Fibroblast of the aortic adventitia (primary cell): ENCODE data around the gene ZNF407. TPM values are rescaled to one million over a fixed set of nuclear protein-coding genes. Genes with fewer than 3 reads are reported as not detected.
"Not testable (repeated sequence)": the region's sequence is repeated elsewhere in the genome, so short reads cannot be mapped to it uniquely, and the experiment has no call there.

Experiments used
- DNase-seq: peaks from one replicate; pipeline ENCODE4 v3.0.0-alpha.2; 2010; ENCODE audit warnings: low read depth
- H3K4me3 ChIP-seq: 2 replicates; pipeline ENCODE4 v1.5.1; 2011; ENCODE audit warnings: low read depth, mild to moderate bottlenecking, control low read depth, low read length, moderate library complexity
- CTCF ChIP-seq: IDR thresholded peaks from 2 replicates; pipeline ENCODE4 v1.5.1; 2011; ENCODE audit warnings: mild to moderate bottlenecking, low read length, control low read depth, inconsistent platforms; ENCODE audit not compliant: insufficient read depth
- total RNA-seq: library from RNA; depleted of rRNA; stranded (reverse); fragments of >200 nt; gene quantifications from 2 replicates; pipeline ENCODE4 v1.2.3, GENCODE V29; 2012; ENCODE audit warnings: low replicate concordance

Gene ZNF407
- total RNA-seq, 1 donor: 21.7 TPM

- no peak for DNase-seq
- H3K4me3 ChIP-seq: no peak overlapping the region
- TF ChIP-seq CTCF: no peak
These were observed 486.1 kb downstream of the ZNF407 start for GRCh38 chr18:75083761-75084160.

DNA sequence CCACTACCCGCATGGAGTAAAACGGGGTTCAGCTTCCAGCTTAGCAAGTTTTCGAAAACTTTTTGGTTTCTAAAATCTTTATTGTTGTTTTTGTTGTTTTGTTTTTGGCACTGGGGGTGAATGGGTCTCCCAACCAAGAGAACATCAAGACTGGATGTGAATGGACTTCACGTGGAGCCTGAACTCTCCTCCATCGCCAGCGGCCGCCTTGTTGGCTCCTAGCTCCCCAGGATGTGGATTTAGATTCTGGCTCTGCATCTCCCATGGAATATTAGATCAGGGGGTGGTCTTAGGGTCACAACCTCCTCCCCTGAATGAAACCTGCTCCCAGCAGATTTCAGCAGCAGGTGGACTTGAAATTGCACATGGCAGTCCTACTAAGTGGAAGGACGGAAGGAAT lies 488.0 kb downstream of the ZNF407 start:
- not testable (repeated sequence) for DNase-seq, H3K4me3 ChIP-seq

DNA sequence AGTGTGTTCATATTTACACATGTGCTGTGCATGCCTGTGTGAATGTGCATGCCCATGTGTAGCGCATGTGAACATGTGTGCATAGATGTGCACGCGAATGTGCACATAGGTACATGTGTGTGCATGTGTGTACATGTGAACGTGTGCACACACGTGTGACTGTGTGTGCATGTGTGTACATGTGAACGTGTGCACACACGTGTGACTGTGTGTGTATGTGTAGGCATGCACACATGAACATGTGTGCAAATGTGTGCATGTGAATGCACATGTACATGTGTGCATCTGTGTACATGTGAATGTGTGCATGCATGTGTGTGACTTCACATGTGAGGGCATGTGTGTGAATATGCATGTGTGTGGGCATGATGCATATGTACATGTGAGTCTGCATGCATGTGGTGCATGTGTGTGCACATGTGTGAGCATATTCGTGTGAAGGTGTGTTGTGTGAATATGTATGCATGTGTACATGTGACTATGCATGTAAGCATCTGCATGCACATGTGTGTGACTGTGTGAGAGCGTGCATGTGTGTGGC lies 488.9 kb downstream of the ZNF407 start:
- no peak for TF ChIP-seq CTCF
- no peak for DNase-seq
- H3K4me3 ChIP-seq: no peak overlapping the region

DNA sequence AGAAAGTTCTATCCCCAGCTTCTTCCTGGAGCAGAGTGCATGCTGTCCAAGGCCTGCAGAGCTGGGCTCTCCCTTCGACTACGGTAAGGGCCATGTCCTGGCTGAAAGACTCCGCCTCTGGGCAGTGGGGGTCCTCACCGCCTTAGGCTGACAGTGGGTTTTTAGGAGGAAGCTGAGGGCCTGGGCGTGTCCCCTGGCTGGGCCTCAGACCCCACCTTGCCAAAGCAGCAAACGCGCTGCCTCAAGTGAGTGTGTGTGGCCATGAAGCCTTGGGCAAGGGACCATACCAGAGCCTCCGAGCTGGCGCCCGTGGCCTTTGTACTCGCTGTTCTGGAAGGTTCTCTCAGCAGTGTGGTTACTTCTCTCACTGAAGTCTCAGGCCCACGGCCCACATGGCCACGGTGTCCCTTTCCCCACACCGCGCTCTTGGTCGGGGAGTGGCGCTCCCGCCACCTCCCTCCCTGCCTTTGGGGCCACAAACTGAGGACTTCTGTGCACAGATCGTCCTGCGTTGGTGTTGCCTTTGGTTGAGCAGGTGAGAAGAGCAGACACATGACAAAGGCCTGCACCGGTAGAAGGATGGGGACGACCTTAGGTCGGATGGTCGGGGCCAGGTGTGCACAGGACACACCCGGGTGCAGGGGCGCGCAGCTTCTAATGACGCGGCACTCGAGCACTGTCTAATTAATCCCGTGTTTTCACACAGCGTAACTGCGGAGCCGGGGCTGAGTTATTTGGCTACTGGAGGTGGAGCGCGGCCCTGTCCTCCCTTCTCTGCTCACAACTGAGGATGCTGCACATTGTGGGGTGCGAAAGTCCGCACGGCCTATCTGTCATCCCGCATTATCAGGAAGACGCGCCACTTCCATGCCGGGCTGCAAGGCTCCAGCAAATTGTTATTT lies 489.7 kb downstream of the ZNF407 start:
- no peak for TF ChIP-seq CTCF

GRCh38 chr18:75088021-75088506 lies 490.4 kb downstream of the ZNF407 start:
- H3K4me3 ChIP-seq: no peak overlapping the region
- TF ChIP-seq CTCF: no peak
- DNase-seq: no peak

More for the DNA sequence above, 489.7 kb downstream of the ZNF407 start:
- H3K4me3 ChIP-seq: no peak overlapping the region
- no peak for DNase-seq

- no peak for DNase-seq
- no peak for TF ChIP-seq CTCF
- H3K4me3 ChIP-seq: no peak overlapping the region
These were observed 491.0 kb downstream of the ZNF407 start for GRCh38 chr18:75088622-75089211.

DNA sequence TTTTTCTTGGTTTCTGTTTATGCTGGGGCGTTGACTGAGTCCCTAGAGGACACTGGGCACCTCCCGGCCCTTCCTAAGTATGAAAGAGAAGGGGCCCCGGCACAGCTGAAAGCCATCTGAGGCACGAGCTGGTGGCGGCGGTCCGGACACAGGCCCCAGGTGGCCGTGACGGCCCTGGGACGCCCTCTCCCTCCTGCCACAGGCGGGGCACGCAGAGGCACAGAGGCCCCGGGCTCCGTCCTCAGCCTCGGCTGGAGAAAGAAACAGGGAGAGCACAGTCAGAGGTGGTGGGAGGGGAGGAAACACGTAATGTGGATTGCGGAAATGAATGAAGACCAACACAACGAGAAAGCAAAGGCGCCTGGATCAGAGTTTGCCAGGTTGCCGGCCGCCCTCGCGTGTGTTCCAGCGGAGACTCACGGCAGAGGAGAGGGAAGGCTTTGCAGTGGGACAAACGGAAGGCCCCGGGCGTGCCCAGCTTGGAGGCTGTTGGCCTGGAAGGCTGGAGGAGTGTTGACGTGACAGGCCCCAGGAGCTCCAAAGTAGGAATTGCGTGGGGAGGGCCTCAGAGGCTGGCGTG lies 492.2 kb downstream of the ZNF407 start:
- TF ChIP-seq CTCF: no peak
- DNase-seq: no peak
- no peak overlapping the region for H3K4me3 ChIP-seq
